HepG2 (cell line): Measurements from ENCODE around the gene CNPPD1. TPM values are rescaled to one million over a fixed set of nuclear protein-coding genes. Genes with fewer than 3 reads are reported as not detected.

Experiments
- ADNP ChIP-seq: sonication (generic); formaldehyde crosslinking; IDR thresholded peaks from 2 replicates; pipeline ENCODE4 v1.4.0; 2020; ENCODE audit warnings: missing genetic modification reagents
- AKAP8 ChIP-seq: sonication (generic); formaldehyde crosslinking; IDR thresholded peaks from 2 replicates; pipeline ENCODE4 v1.5.1; 2020; ENCODE audit warnings: mild to moderate bottlenecking, missing genetic modification reagents
- ATM ChIP-seq: fragments of 450-650 bp; IDR thresholded peaks from 2 replicates; pipeline ENCODE4 v1.7.1; 2017; ENCODE audit warnings: mild to moderate bottlenecking, borderline replicate concordance
- FOXA1 ChIP-seq, 2 experiments: fragments of 450-650 bp in 1 of 2; sonication (generic) in 1 of 2; formaldehyde crosslinking in 1 of 2; IDR thresholded peaks; 2 replicates each; pipeline versions ENCODE4 v1.4.0 to v1.6.1; 2016 to 2020; ENCODE audit warnings: missing genetic modification reagents in 1 of 2
- FOXA3 ChIP-seq: IDR thresholded peaks from 2 replicates; pipeline ENCODE4 v1.6.1; 2016; ENCODE audit warnings: missing genetic modification reagents, missing compliant biosample characterization
- GATAD1 ChIP-seq: IDR thresholded peaks from 2 replicates; pipeline ENCODE4 v1.6.1; 2016; ENCODE audit warnings: missing genetic modification reagents, missing compliant biosample characterization
- GPN1 ChIP-seq: sonication (generic); formaldehyde crosslinking; IDR thresholded peaks from 2 replicates; pipeline ENCODE4 v1.5.1; 2020; ENCODE audit warnings: missing genetic modification reagents, borderline replicate concordance
- HMG20B ChIP-seq: conservative IDR thresholded peaks from 2 replicates; pipeline ENCODE4 v1.6.1; 2016; ENCODE audit warnings: missing genetic modification reagents, missing compliant biosample characterization
- HOMEZ ChIP-seq: IDR thresholded peaks from 2 replicates; pipeline ENCODE4 v1.6.1; 2016; ENCODE audit warnings: low read depth
- IRF2 ChIP-seq: IDR thresholded peaks from 2 replicates; pipeline ENCODE4 v1.6.1; 2018; ENCODE audit warnings: missing genetic modification reagents, missing compliant biosample characterization
- KLF12 ChIP-seq: sonication (generic); formaldehyde crosslinking; IDR thresholded peaks from 2 replicates; pipeline ENCODE4 v1.4.0; 2020; ENCODE audit warnings: missing genetic modification reagents, borderline replicate concordance
- MYC ChIP-seq: sonication (generic); formaldehyde crosslinking; IDR thresholded peaks from 2 replicates; pipeline ENCODE4 v1.9.0; 2021; ENCODE audit warnings: missing genetic modification reagents, borderline replicate concordance
- NONO ChIP-seq, 2 experiments: fragments of 450-650 bp in 1 of 2; sonication (generic) in 1 of 2; formaldehyde crosslinking in 1 of 2; IDR thresholded peaks in 1 of 2; conservative IDR thresholded peaks in 1 of 2; 2 replicates each; pipeline versions ENCODE4 v1.6.1 to v1.8.0; 2017 to 2022; ENCODE audit warnings: mild to moderate bottlenecking in 1 of 2, missing genetic modification reagents in 1 of 2, moderate library complexity in 1 of 2
- NR1H2 ChIP-seq: sonication (generic); formaldehyde crosslinking; IDR thresholded peaks from 2 replicates; pipeline ENCODE4 v1.8.1; 2022; ENCODE audit warnings: low read depth, missing genetic modification reagents, borderline replicate concordance
- ZBTB7B ChIP-seq: sonication (generic); formaldehyde crosslinking; IDR thresholded peaks from 2 replicates; pipeline ENCODE4 v1.4.0; 2020; ENCODE audit warnings: missing genetic modification reagents
- ZC3H13 ChIP-seq: sonication (generic); formaldehyde crosslinking; IDR thresholded peaks from 2 replicates; pipeline ENCODE4 v1.8.1; 2023; ENCODE audit warnings: mild to moderate bottlenecking, missing genetic modification reagents, moderate library complexity
- ZFP36L1 ChIP-seq: sonication (generic); formaldehyde crosslinking; IDR thresholded peaks from 2 replicates; pipeline ENCODE4 v1.8.0; 2022; ENCODE audit warnings: mild to moderate bottlenecking, missing genetic modification reagents, moderate library complexity
- ZNF12 ChIP-seq: sonication (generic); formaldehyde crosslinking; IDR thresholded peaks from 2 replicates; pipeline ENCODE4 v1.5.0; 2020; ENCODE audit warnings: missing genetic modification reagents
- ZNF180 ChIP-seq: sonication (generic); formaldehyde crosslinking; IDR thresholded peaks from 2 replicates; pipeline ENCODE4 v1.4.0; 2020; ENCODE audit warnings: low read depth, missing genetic modification reagents, borderline replicate concordance
- ZNF256 ChIP-seq: sonication (generic); formaldehyde crosslinking; conservative IDR thresholded peaks from 2 replicates; pipeline ENCODE4 v1.4.0; 2020; ENCODE audit warnings: missing genetic modification reagents
- ZNF331 ChIP-seq: sonication (generic); formaldehyde crosslinking; IDR thresholded peaks from 2 replicates; pipeline ENCODE4 v1.4.0; 2020; ENCODE audit warnings: missing genetic modification reagents
- ZNF678 ChIP-seq: sonication (generic); formaldehyde crosslinking; IDR thresholded peaks from 2 replicates; pipeline ENCODE4 v1.4.0; 2020; ENCODE audit warnings: mild to moderate bottlenecking, missing genetic modification reagents
- ZNF691 ChIP-seq: sonication (generic); formaldehyde crosslinking; IDR thresholded peaks from 2 replicates; pipeline ENCODE4 v1.4.0; 2020; ENCODE audit warnings: missing genetic modification reagents, low read depth, mild to moderate bottlenecking, borderline replicate concordance
- ZNF776 ChIP-seq: sonication (generic); formaldehyde crosslinking; IDR thresholded peaks from 2 replicates; pipeline ENCODE4 v1.4.0; 2020; ENCODE audit warnings: mild to moderate bottlenecking, missing genetic modification reagents
- ZNF790 ChIP-seq: sonication (generic); formaldehyde crosslinking; IDR thresholded peaks from 2 replicates; pipeline ENCODE4 v1.8.0; 2022; ENCODE audit warnings: missing genetic modification reagents, mild to moderate bottlenecking, borderline replicate concordance
- polyA plus RNA-seq, 8 experiments: library from polyadenylated mRNA; depleted of rRNA in 3 of 8; stranded (reverse) in 7 of 8; unstranded in 1 of 8; fragments of >200 nt; fragmentation: Illumina TruSeq in 4 of 8; extraction: Trizol in 4 of 8; gene quantifications; 2 replicates each; pipeline versions ENCODE4 v1.2.1 to v1.2.3, GENCODE V29; 2011 to 2016; ENCODE audit warnings: low read depth in 4 of 8, missing spikeins in 1 of 8, mixed read lengths in 1 of 8; ENCODE audit not compliant: insufficient read depth in 1 of 8
- total RNA-seq, 5 experiments: library from RNA; depleted of rRNA; stranded (reverse); fragments of >200 nt; fragmentation: Illumina TruSeq; extraction: Trizol; gene quantifications; 2 replicates each; pipeline ENCODE4 v1.2.3, GENCODE V29; 2016; ENCODE audit warnings: low read depth in 1 of 5
- TF ChIP-seq, protein P1 (sequence below): sonication (generic); formaldehyde crosslinking; IDR thresholded peaks from 2 replicates; pipeline ENCODE4 v1.9.0; 2021; ENCODE audit warnings: missing genetic modification reagents, borderline replicate concordance

CNPPD1 gene
- total and polyA plus RNA-seq, 2 of the 13 experiments (the other 11 are each of a cell fraction or from before 2014, with no cell fraction given): 35.5 to 49.4 TPM

DNA sequence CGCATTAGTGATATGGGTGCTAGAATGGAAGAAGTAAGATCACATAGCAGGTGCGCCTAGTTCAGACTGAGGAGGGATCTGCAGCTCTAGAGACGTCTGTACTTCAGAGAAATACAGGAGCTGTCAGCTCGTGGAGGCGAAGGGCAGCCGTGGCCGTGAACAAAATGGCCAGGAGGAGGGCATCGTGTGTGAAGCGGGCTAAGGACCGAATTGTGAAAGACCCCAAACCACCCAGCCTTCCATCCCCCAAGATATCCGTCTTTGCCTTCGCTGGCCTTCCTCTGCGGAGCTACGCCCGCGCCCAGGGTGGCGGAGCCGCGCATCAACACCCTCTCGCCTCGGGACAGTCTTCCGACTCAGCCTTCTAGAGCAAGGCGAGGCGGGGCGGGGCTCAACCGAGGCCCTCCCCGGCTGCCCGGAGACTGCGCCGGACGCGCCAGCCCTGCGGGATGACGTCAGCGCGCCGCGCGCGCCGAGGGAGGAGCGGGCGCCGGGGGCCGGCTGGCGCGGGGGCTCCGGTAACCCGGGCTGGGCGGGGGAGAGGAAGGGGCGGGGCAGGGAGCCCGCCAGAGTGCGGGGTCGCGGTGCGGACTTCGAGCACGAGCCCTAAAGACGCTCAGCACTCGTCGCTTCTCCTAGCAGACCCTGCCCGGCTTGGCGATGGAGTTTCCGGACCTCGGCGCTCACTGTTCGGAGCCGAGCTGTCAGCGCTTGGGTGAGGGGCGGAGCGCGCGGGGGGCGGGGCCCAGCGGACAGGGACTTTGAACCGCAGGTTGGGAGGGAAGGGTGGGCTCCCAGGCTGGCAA is 29.8 kb upstream of the CNPPD1 start, which contains the start of gene ZFAND2B (continued):
- TF ChIP-seq ZNF691 (CRISPR knock-in tag): no peak; the same call in 1 of the 2 replicates
- 0 out of 2 replicates have a peak, but pooled peaks have one; percentile 53 for TF ChIP-seq GATAD1 (CRISPR knock-in tag)
- no peak for TF ChIP-seq ZNF256 (CRISPR knock-in tag)
- TF ChIP-seq IRF2 (CRISPR knock-in tag): peak; percentile 76
- no peak for TF ChIP-seq ZNF180 (CRISPR knock-in tag)
- TF ChIP-seq ZC3H13 (CRISPR knock-in tag): peak; percentile 82
- TF ChIP-seq FOXA3 (CRISPR knock-in tag): peak; percentile 29; the same call in 1 of the 2 replicates
- no peak for TF ChIP-seq HMG20B (CRISPR knock-in tag)
- TF ChIP-seq ZNF12 (CRISPR knock-in tag): no peak
- TF ChIP-seq KLF12: no peak
- TF ChIP-seq AKAP8 (CRISPR knock-in tag): peak; percentile 96
- TF ChIP-seq ZNF790 (CRISPR knock-in tag): no peak
- no peak; the same call in 1 of the 2 replicates for TF ChIP-seq ZNF331 (CRISPR knock-in tag)
- peak; percentile 73; the same call in 1 of the 2 replicates for TF ChIP-seq ZNF776
- TF ChIP-seq, protein P1, sequence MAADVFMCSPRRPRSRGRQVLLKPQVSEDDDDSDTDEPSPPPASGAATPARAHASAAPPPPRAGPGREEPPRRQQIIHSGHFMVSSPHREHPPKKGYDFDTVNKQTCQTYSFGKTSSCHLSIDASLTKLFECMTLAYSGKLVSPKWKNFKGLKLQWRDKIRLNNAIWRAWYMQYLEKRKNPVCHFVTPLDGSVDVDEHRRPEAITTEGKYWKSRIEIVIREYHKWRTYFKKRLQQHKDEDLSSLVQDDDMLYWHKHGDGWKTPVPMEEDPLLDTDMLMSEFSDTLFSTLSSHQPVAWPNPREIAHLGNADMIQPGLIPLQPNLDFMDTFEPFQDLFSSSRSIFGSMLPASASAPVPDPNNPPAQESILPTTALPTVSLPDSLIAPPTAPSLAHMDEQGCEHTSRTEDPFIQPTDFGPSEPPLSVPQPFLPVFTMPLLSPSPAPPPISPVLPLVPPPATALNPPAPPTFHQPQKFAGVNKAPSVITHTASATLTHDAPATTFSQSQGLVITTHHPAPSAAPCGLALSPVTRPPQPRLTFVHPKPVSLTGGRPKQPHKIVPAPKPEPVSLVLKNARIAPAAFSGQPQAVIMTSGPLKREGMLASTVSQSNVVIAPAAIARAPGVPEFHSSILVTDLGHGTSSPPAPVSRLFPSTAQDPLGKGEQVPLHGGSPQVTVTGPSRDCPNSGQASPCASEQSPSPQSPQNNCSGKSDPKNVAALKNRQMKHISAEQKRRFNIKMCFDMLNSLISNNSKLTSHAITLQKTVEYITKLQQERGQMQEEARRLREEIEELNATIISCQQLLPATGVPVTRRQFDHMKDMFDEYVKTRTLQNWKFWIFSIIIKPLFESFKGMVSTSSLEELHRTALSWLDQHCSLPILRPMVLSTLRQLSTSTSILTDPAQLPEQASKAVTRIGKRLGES (CRISPR knock-in tag): no peak
- TF ChIP-seq NONO (IDR thresholded peaks at IDR 0.05): no peak
- peak; percentile 74 for TF ChIP-seq NONO (CRISPR knock-in tag; conservative IDR thresholded peaks at IDR 0.05)
- no peak for TF ChIP-seq ZBTB7B (CRISPR knock-in tag)
- no peak for TF ChIP-seq ADNP (CRISPR knock-in tag)
- TF ChIP-seq HOMEZ (CRISPR knock-in tag): peak; percentile 11; the same call in 1 of the 2 replicates
- no peak for TF ChIP-seq ZFP36L1 (CRISPR knock-in tag)
- peak; percentile 76 for TF ChIP-seq MYC (CRISPR knock-in tag)
- 0 out of 2 replicates have a peak, but pooled peaks have one; percentile 36 for TF ChIP-seq ZNF678 (CRISPR knock-in tag)
- TF ChIP-seq FOXA1 (IDR thresholded peaks at IDR 0.05): no peak
- no peak; the same call in 1 of the 2 replicates for TF ChIP-seq FOXA1 (CRISPR knock-in tag; IDR thresholded peaks at IDR 0.05)
- peak; percentile 10; the same call in 1 of the 2 replicates for TF ChIP-seq GPN1 (CRISPR knock-in tag)
- no peak for TF ChIP-seq ATM
- TF ChIP-seq NR1H2 (CRISPR knock-in tag): no peak
